Measurements from ENCODE around the gene MTX1.

MTX1 gene

GRCh38 chr1:155255243-155256007 is 46.9 kb downstream of the MTX1 start, which contains the start of gene ENTREP3:
ENTREP3 (minus strand) TSS chr1:155255483; CDS start chr1:155254877, 606 bp downstream.
- no peak for TF ChIP-seq CTCF (IDR thresholded peaks at IDR 0.05; ENCODE audit: extremely low read depth, missing control alignments)
- peak; percentile 91 for DNase-seq (ENCODE audit: low spot score)

GRCh38 chr1:155256058-155256852 is 47.8 kb downstream of the MTX1 start:
- no peak for TF ChIP-seq CTCF (IDR thresholded peaks at IDR 0.05; ENCODE audit: extremely low read depth, missing control alignments)
- DNase-seq (ENCODE audit: low spot score): no peak

- no peak for TF ChIP-seq CTCF (IDR thresholded peaks at IDR 0.05; ENCODE audit: extremely low read depth, missing control alignments)
- DNase-seq (ENCODE audit: low spot score): no peak
These were observed 51.8 kb downstream of the MTX1 start for GRCh38 chr1:155260276-155260675.

GRCh38 chr1:155261493-155261851 is 53.0 kb downstream of the MTX1 start:
- DNase-seq (ENCODE audit: low spot score): no peak
- no peak for TF ChIP-seq CTCF (IDR thresholded peaks at IDR 0.05; ENCODE audit: extremely low read depth, missing control alignments)

- TF ChIP-seq CTCF (IDR thresholded peaks at IDR 0.05; ENCODE audit: extremely low read depth, missing control alignments): no peak
- peak; percentile 97 for DNase-seq (ENCODE audit: low spot score)
These were observed 53.6 kb downstream of the MTX1 start, which contains the start of gene SCAMP3 for GRCh38 chr1:155261852-155262673. SCAMP3 (minus strand) TSS chr1:155262360; CDS start chr1:155262151, 209 bp downstream.

- no peak for DNase-seq (ENCODE audit: low spot score)
- no peak for TF ChIP-seq CTCF (IDR thresholded peaks at IDR 0.05; ENCODE audit: extremely low read depth, missing control alignments)
These were observed 54.6 kb downstream of the MTX1 start for GRCh38 chr1:155263067-155263466.

All from GM20000 (cell line).